Neural progenitor cell (in vitro differentiated cells): ENCODE results near the gene MAMDC4.

ENCODE experiments used
- EZH2 ChIP-seq: fragments of 200-600 bp; sonication (generic); IDR thresholded peaks from 2 replicates; pipeline ENCODE4 v1.6.1; 2017; ENCODE audit warnings: antibody characterized with exemption, mild to moderate bottlenecking, moderate library complexity
- TF ChIP-seq, protein P1 (sequence below): fragments of 200-600 bp; sonication (generic); IDR thresholded peaks from 2 replicates; pipeline ENCODE4 v1.5.1; 2017; ENCODE audit warnings: antibody characterized with exemption, mild to moderate bottlenecking

DNA sequence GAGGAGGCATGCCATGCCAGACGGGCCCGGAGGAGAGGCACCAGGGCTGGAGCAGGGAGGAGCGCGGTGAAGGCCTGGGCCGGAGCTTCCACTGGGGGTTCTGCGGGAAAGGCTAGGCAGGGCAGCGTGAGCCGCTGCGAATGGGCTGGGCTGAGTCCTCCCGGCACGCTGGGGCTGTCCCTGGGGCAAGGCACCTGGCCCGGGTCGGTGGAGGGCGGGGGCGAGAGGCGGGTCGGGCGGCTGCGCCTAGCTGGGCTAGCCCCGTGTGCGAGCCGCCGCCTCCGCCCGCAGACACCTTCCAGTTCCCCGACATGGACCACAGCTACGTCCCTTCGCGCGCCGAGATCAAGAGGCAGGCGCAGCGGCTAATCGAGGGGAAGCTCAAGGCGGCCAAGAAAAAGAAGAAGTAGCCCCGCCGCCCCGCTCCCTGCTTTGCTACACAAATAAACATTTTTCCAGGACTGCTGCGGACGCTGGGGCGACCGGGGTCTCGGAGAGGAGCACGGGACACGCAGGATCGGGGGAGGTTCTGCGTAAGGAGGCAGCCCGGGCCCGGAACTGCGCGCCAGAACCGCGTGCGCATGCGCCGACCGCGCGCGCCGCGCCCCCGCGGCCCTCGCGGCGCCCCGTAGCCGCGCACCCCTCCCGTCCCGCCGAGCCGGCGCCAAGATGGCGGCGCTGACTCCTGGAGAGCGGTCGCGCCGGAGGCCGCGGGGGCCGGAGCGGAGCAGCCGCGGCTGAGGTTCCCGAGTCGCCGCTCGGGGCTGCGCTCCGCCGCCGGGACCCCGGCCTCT lies 44.7 kb upstream of the MAMDC4 start, which contains the start of gene RABL6:
- TF ChIP-seq, protein P1, sequence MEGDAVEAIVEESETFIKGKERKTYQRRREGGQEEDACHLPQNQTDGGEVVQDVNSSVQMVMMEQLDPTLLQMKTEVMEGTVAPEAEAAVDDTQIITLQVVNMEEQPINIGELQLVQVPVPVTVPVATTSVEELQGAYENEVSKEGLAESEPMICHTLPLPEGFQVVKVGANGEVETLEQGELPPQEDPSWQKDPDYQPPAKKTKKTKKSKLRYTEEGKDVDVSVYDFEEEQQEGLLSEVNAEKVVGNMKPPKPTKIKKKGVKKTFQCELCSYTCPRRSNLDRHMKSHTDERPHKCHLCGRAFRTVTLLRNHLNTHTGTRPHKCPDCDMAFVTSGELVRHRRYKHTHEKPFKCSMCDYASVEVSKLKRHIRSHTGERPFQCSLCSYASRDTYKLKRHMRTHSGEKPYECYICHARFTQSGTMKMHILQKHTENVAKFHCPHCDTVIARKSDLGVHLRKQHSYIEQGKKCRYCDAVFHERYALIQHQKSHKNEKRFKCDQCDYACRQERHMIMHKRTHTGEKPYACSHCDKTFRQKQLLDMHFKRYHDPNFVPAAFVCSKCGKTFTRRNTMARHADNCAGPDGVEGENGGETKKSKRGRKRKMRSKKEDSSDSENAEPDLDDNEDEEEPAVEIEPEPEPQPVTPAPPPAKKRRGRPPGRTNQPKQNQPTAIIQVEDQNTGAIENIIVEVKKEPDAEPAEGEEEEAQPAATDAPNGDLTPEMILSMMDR = no peak
- TF ChIP-seq EZH2 = no peak
